GM18907 (cell line): ENCODE results near the gene WDR74.
"Not testable (repeated sequence)": the region's sequence is repeated elsewhere in the genome, so short reads cannot be mapped to it uniquely, and the experiment has no call there.

Source experiments
- ATAC-seq: cut with Tn5 transposase; IDR thresholded peaks from one replicate; pipeline ENCODE4 v1.9.1; 2021; ENCODE audit warnings: mild to moderate bottlenecking, moderate library complexity; ENCODE audit not compliant: unreplicated experiment

WDR74 gene

DNA sequence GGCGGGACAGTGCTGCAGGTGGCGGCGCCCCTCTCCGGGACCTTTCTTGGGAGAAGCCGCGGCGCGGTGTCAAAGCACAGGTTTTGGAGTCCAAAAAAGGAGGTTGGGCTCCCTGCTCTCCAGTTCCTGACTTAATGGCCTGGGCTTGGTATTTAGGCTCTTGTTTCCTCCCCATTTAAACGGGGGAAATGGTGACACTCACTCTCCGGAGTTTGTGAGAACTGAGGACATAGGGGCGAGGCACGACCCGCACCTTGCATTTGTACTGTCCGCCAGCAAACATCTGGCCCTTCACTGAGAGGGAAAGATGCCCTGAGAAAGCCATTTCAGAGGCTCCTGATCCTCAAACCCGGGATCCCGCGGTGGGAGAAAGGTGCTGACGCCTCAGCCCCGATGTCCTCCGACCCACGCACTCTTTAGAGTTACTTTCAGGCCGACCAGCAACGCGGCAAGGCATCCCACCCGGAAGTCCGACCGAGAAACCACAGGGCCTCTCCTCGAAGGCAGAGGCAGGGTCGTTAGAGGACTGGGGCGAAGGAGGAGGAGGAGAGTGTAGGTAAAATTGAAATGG lies 2.9 kb upstream of the WDR74 start:
- ATAC-seq, result no peak

DNA sequence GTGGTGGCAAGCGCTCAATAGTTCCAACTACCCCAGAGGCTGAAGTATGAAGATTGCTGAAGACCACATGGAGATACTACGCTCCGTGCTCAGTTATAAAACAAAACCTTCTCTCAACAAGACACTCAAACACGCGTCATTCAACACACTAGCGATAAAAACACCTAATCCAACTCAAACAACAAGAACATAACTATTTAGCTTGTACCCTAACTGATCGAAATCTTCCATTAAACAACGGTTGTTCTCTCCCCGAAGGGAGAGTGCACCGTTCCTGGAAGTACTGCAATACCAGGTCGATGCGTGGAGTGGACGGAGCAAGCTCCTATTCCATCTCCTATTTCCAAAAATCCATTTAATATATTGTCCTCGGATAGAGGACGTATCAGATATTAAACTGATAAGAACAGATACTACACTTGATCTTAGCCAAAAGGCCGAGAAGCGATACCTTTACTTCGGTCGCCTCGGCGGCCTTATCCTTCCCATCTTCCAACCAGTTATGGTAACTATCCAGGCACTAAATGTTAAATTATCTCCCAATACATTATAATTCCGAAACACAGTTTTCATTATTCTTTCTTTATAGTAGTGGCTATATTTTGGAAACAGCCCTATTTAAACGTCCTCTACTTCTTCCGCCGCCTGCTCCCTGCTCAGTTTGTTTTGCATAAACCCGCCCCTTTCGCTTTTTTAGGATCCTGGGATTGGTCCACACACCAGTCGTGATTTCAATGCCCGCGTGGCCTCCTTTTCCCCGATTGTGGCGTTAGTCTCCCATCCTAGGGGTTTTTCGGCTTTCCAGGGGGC lies 2.2 kb upstream of the WDR74 start:
- peak; percentile 59 for ATAC-seq

DNA sequence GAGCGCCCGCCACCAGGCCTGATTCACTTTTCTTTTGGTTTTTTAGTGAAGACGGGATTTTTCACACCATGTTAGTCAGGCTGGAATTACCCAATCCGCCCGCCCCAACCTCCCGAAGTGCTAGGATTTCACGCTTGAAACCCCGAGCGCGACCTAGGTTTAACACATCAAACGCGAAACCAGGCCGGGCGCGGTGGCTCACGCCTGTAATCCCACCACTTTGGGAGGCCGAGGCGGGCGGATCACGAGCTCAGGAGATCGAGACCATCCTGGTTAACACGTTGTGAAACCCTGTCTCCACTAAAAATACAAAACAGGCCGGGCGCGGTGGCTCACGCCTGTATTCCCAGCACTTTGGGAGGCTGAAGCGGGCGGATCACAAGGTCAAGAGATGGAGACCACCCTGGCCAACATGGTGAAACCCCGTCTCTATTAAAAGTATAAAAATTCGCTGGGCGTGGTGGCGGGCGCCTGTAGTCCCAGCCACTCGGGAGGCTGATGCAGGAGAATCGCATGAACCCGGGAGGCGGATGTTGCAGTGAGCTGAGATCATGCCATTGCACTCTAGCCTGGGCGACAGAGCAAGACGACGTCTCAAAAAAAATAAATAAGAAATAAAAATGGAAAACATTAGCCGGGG lies 1.5 kb upstream of the WDR74 start:
- not testable (repeated sequence) for ATAC-seq

DNA sequence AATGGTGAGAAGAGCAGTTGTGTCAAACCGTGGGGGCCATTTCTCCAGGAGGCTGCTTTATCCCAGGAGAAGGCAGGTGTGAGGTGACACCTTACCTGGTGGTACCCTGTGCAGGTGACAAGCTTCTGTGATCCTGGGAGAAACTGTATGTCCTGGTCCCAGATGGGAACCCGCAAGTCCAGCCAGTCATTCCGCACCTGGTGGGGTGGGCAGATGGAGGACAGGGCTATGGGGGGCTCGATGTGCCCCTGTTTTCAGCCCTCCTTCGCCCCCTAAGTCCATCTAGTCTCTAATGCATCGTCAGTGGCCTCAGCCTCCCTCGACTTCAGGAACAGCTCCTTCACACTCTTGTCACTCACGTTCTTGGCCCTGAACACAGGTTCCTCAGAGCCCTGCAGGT lies 4.1 kb downstream of the WDR74 start:
- ATAC-seq, result no peak

DNA sequence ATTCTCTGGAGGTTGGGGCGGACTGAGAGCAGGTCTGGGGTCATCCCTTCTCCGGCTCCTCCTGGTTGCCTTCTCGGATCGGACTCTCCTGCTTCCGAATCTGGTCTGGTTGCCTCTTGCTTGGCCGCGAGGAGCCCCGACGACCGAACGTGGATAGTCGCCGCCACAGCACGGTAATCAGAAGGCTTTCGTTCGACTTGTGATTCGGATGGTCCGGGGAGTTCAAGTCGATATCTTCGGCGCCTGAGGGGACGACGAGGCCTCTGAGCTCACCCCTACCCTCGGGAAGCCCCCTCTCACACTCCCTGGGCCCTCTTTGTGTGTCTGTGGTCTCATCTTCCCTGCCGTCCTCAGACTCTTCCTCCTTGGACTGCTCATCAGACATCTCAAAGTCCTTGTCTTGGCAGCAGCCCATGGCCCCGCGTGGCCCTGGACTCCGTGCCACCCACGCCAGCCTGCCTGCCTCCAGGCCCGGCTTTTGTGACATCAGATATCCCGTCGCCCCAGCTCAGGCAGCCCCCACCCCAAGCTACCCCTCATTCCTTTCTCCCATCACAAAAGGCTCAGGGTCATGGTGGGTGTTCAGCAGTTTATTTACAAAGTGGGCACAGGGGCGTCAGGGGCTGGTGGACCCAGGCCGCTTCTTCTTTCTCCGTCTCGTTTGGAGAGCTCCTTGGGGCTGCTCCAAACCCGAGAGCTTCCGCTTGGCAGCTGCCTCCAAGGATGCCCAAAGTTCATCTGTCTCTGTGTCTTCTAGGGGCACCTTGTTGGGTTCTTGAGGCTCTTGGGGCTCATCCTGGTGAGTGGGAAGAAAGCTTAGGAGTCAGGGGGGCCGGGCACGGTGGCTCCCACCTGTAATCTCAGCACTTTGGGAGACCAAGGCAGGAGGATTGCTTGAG lies 6.8 kb downstream of the WDR74 start, which contains the start of gene TEX54:
TSS of gene TEX54 (minus strand) at position 506 of the 899 bp plus-strand sequence.
- peak; percentile 24 for ATAC-seq

DNA sequence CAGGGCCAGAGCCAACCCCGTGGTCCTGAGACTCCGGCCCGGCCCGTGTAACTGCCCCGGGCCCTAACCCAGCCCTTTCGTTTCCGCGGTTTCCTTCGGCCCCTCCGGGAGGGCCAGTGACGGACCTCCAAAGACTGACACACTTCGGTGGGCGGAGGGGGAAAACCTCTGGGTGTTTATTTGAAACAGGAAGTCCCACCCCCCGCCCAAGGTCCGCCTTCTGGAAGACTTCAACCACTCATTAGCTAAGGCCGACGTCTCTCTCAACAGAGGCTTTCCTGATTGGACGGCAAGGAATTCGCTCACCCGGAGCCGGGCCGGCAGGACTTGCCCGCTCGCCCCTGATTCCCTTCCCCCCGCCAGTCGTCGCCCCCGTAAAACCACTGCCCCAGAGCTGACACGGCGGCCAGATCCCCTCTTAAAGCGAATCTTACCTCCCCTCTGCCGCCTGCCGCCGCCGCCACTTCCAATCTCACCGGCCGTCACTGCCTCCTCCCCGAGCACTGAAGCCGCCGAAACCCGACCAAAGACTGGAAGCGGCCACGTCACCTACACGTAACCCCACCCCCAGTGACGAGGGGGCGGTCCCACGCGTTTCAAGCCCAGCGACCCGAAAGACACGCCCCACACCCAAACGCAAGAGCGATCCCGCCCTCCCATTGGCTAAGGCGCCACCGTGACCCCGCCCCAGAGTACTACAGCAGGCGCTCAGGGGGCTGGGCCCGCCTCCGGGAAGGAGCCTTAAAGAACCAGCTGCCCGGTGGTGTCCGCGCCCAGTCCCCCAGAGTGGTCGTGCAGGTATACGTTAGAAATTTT lies 7.7 kb downstream of the WDR74 start, which contains the start of gene STX5:
TSS of gene STX5 (minus strand) at position 532 of the 816 bp plus-strand sequence. CDS start 808 bp downstream, outside the sequence.
- ATAC-seq, result peak; percentile 80

DNA sequence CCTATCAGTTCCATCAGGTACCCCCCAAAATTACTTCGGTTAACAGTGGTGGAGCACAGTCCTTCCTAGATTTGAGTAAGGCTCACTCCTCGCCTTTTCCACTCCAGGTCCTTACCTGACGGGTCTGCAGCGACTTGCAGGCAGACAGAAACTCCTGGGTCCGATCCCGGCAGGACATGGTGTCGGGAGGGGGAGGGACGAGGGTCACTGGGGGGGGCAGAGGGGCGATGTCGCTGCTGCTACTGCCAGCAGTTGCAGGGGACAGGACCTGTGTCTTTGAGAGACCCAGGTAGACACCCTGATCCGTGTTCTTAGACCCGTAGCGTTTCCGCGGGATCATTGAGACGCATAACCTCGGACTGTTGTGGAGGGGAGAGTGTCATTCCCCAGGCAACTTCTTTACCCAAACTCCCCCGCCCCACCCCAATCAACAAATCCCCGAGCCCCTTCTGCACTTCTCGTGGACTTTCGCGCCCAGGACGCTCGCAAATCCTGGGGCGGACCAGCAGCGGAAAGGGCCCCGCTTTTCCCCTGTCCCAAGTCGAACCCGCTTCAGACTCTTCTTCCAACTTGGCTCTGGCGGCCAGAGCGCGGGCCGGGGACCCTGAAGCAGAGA lies 8.4 kb downstream of the WDR74 start:
- ATAC-seq, result no peak

DNA sequence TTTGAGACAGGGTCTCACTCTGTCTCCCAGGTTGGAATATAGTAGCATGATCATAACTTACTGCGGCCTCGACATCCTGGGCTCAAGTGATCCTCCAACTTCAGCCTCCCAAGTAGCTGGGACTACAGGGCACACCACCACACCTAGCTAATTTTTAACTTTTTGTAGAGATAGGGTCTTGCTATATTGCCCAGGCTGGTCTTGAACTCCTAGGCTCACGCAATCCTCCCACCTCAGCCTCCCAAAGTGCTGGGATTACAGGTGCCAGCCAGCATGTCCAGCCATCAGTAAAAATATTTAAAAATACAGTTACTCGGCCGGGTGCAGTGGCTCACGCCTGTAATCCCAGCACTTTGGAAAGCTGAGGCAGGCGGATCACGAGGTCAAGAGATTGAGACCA lies 11.3 kb downstream of the WDR74 start:
- not testable (repeated sequence) for ATAC-seq

DNA sequence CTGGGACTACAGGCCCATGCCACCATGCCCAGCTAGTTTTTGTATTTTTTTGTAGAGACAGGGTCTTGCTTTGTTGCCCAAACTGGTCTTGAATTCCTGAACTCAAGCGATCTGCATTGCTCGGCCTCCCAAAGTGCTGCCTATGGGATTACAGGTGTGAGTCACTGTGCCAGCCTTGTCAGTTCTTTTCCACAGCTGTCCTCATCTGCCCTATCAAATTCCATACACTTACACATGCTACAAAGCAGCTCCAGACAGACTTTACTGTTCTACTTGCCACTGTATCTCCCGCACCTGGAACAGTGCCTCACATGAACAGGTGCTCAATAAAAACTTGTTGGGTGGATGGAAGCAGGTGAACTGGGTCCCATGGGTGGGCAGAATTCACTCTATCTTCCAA lies 15.7 kb downstream of the WDR74 start:
- ATAC-seq, result no peak

DNA sequence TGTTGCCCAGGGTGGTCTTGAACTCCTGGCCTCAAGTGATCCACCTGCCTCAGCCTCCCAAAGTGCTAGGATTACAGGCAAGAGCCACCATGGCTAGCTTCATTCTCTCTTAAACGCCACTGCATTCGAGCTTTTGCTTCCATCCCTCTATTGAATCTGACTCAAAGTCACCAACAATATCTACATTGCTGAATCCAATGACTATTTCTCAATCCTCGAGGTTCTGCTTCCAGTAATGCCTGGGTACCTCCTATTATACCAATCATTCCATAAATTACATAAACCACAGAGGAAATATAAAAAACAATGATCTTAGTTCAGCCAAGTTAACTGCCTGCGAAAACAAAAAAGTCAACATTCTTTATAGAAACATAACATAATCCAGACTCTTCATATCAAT lies 22.3 kb downstream of the WDR74 start:
- ATAC-seq, result no peak

DNA sequence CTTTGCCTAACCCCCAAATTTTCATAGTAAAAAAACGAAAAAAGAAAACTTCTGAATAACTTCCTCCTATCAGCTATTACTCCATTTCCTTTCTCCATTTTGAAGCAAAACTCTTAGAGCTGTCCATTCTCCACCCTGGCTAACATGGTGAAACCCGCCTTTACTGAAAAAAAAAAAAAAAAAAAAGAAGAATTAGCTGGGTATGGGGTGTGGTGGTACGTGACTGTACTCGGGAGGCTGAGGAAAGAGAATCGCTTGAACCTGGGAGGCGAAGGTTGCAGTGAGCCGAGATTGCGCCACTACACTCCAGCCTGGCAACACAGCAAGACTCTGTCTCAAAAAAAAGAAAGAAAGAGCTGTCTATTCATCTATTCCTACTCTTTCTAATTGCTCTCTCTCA lies 22.8 kb downstream of the WDR74 start:
- no peak for ATAC-seq

DNA sequence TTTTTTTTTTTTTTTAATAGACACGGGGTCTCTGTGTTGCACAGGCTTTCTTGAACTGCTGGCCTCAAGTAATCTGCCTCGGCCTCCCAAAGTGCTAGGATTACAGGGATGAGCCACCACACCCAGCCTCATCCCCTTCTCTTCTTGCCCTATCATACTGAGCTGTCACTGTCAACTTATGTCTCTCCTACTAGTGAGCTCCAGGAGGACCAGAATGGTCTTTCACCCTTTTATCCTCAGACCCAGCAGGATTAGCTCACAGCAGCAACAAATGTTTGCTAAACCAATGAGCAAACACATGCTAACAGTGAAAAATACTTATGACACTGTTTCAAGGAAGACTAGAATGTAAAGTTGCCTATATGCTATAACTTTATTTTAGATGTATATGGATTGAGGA lies 27.7 kb downstream of the WDR74 start:
- ATAC-seq, result no peak

DNA sequence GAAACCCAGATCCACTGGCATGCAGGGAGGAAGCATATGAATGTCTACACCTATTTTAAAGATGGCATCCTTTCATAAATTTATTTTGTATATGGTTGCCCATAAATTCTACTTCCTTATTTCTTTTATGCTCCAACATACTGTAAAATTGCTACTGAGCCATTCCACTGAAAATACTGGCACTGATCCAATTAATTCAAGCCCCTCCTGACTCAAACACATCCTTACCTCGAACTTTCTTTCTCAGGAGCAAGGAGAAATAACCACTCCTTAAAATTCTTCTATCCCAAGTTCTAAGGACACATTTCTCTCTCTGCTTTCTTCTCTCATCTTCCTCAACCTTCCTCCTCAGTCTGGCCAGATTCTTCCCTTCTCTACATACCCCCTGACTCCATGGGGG lies 28.6 kb downstream of the WDR74 start:
- ATAC-seq, result no peak

DNA sequence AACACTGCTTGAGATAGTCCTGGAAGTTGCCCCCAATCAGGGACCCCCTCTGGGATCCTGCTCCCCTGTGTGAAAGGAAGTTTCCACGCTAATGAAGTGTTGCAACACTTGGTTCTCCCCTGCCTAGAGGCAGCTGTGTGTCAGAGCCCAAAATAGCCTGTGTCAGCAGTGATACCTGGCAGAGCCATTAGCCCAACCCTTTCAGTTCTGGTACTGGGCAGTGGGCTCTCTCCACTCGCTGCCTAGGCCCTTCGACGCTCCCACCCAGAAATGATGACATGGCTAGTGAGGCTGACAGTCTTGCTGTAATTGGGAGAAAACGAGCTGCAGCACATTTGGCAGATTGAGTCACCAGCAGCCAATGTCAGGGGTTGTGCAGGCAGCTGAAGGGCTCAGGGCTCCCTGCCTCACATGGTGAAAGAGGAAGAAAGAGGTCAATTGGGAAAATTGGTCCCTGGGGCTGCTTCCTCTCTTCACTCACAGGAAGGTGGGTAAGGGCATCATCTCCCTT lies 32.7 kb downstream of the WDR74 start:
- no peak for ATAC-seq

DNA sequence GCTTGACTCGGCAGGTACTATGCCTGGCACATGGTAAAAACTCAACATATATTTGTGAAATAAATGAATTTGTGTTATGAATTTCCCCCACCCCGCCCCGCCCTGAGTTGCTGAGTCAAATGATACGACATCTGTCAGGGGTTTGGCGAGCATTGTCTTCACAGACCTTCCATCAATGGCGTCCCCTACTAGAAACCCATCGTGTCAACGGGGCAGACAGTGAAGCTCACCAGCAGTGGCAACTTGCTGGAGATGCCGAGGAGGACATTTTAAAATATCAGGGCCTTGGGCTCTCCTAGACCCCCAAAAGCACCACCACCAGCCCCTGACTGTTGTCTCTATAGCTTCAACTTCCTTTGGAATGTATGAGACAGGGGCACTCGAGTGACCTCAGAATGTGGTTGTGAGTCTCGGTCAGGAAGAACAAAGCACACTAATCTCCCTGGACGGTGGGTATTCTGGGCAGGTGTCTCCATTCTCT lies 33.4 kb downstream of the WDR74 start:
- no peak for ATAC-seq

DNA sequence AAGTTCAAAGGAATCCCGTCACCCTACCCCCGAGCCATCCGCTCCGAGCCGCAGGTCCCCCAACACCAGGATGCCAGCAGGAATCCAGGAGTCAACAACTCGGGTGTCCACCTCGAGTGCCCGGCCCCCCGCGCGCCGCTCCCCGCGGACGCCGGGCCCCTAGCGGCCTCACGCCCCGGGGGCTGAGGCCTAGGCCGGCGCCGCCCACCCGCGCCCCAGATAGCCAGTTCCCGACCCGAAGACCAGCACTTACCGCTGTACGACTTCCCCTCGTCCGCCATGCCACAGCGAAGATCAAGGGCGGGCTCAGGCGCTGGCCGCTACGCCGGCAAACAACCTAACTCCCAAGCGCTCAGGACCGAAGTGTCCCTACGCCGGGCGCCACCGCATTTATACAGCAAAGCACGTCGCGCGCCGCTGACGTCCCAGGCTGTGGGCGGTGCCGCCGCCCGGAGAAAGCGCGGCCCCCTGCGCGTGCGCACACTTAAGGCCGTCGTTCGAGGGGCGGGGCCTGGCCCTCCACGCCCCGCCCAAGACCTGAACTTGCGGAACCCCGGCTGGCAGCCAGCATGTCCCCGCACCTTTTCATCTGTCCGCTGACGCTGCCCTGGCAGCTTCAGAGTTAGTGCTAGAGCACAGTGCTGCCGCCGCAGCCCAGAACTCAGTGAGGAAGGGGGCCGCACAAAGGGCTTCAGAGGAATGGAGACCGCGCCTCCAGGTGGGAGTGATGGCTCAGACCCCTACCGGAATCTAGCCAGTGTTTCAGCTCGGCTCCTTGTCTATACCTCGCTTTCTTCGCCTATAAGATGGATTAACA lies 34.1 kb downstream of the WDR74 start, which contains the start of gene NXF1:
TSS of gene NXF1 (minus strand) at position 365 of the 817 bp plus-strand sequence. CDS start at position 281, 84 bp downstream.
- ATAC-seq, result peak; percentile 88

DNA sequence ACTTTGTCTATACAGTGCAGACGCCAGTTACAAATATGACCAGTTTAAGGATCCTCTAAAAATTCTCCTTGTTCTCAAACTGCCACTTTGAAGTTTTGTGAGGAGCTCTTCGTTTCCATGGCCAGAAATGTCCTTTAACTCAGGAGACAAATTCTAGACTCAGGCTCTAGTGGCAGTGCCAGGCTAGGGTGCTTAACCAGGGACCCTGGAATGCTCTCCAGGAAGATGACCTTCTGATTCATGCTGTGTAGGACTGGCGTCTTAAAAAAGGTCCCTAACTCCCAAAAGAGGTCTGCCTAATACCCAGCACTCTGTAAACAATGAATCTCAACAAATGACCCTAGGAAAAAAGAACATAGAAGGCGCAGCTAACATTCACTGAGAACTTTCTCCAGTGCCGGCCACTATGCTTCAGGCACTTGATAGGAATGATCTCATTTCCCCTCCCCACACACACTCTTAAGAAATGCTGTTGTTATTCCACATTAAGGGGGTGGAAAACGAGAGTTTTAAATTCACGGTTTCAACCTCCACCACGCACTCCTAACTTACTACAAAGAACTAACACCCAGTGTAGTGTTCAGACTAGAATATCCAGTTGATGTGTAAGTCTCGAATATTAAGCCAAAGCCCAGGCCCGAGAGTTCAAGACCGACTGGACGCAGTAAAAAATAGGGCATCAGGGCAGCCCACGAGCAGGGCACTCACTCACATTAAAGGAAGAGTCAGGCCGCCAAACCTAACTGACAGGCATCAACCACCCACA lies 34.9 kb downstream of the WDR74 start:
- peak; percentile 1 for ATAC-seq

DNA sequence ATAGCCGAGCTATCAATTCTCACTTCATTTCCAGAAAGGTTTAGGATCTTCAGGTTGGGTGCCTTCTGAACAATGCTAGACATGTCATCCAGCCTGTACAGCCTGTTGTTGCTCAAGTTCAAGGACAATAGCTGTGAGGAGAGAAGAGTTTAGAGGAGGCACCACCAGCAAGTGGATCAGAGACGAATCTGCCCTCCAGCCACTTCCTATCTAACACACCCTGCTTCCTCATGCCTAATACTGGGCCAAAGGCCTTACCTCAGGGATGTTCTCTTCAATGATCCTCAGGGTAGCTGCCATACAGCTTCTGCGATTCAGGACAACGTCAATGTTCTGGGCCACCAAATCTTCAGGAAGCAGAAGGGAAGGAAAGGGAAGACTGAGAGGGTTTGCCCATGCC lies 38.3 kb downstream of the WDR74 start:
- ATAC-seq, result no peak
